EL (cell line): ENCODE data around the gene TRIP10.
A peak's percentile ranks its signal among the peaks of the same experiment; 100 is the strongest.

Experiments
- DNase-seq: peaks from one replicate; pipeline ENCODE4 v3.0.0-alpha.2; 2016

Gene TRIP10

DNA sequence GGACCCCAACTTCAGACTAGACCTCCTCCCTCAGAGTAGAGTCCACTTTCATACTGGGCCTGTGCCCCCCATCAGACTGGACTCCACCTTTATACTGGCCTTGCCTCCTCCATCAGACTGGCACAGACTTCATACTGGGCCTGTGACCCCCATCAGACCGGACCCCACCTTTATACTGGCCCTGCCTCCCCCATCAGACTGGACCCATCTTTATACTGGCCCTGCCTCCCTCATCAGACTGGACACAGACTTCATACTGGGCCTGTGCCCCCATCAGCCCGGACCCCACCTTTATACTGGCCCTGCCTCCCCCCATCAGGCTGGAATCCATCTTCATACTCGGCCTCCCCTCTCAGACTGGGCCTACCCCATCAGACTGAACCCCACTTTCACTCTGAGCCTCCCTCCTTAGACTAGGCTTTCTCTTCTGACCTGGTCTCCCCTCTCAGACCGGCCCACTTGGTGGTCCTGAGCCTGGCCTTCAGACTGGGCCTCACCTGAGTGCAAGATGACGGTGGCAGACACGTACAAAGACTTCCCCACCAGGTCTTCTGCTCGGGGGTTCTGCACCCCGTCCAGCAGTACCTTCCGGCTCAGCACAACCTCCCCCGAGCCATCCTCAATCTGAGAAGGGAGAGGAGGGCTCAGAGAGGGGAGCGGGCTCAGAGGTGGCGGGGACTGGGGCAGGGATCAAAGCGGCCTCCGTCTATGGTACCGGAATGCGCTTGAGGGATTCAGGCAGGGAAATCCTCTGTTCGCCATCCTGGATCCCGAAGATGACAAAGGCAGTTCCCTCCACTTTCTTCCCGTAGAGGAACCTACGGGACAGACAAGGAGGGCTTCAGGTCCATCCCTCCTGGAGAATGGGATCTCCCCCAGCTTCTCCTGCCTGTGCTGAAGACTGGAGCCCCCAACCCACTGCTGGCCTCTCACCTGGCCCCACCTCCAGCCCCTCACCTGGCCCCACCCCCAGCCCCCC, 26.5 kb upstream of the TRIP10 start:
- DNase-seq: no peak

- DNase-seq: no peak
These were observed 25.4 kb upstream of the TRIP10 start for GRCh38 chr19:6713773-6714692.

DNA sequence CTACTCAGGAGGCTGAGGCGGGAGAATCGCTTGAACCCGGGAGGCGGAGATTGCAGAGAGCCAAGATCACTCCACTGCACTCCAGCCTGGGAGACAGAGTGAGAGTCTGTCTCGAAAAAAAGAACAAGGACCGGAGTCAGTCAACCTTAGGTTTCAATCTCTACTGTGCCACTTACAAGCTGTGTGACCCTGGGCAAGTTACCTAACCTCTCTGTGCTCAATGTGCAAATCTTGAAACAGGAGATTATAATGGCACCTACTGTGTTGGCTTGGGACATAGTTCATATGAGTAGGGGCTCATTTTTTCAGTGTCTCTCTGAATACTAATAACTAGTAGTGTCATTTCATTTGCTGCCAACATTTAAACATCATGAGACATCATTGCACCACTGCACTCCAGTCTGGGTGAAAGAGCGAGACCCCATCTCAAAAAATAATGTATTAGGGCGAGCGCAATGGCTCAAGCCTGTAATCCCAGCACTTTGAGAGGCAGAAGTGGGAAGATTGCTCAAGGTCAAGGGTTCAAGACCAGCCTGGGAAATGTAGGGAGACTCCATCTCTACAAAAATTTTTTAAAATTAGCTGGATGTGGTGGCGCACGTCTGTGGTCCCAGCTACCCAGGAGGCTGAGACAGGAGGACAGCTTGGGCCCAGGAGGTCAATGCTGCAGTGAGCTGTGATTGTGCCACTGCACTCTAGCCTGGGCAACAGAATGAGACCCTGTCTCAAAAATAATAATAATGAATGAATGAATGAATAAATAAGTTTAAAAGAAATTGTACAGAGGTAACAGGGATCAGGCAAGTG, 24.5 kb upstream of the TRIP10 start:
- no peak for DNase-seq

GRCh38 chr19:6716610-6716970, 22.9 kb upstream of the TRIP10 start:
- DNase-seq: no peak

DNA sequence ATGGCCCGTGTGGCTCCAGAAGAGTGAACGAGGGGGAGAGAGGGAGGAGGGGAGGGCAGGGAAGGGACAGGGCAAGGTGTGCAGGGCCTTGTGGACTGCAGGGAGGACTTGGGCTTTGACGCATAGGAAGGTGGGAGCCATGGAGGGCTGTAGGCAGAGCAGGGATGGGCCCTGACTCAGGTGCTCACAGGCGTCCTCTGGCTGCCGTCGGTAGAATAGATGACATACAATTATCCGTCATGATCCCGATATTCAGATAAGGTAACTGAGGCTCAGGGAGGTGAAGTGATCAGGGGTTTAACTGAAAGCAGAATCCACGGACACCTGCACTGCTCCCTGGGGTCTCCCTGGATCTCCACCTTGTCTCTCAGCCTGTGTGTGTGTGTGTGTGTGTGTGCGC, 22.4 kb upstream of the TRIP10 start:
- DNase-seq: no peak

GRCh38 chr19:6717441-6717971, 22.0 kb upstream of the TRIP10 start:
- DNase-seq: no peak

DNA sequence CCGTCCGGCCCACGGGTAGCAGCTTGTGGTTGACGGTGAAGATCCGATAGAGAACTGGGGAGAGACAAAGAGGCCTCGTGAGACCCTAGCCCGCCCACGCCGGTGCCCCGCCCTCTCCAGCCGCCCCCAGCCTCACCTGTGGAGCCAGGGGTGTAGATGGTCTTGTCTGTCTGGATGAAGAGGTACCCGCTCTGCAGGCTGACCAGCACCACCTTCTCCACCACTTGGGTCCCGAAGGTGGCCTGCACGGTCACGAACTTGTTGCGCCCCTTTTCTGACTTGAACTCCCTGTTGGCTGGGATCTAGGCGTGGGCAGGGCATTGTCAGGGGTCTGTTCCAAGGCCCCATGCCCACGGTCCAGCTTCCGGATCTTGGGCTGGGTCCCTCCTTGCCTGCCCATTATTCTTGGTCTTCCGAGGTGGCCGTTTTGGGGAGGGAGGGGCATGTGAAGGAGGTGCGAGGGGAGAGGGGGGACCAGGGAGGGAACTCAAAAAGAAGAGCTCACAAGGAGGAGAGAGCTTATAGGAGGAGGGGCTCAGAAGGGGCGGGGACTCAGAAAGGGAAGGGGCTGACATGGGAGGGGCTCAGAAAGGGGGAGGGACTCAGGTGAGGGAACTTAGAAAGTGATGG, 21.3 kb upstream of the TRIP10 start:
- DNase-seq: no peak

DNA sequence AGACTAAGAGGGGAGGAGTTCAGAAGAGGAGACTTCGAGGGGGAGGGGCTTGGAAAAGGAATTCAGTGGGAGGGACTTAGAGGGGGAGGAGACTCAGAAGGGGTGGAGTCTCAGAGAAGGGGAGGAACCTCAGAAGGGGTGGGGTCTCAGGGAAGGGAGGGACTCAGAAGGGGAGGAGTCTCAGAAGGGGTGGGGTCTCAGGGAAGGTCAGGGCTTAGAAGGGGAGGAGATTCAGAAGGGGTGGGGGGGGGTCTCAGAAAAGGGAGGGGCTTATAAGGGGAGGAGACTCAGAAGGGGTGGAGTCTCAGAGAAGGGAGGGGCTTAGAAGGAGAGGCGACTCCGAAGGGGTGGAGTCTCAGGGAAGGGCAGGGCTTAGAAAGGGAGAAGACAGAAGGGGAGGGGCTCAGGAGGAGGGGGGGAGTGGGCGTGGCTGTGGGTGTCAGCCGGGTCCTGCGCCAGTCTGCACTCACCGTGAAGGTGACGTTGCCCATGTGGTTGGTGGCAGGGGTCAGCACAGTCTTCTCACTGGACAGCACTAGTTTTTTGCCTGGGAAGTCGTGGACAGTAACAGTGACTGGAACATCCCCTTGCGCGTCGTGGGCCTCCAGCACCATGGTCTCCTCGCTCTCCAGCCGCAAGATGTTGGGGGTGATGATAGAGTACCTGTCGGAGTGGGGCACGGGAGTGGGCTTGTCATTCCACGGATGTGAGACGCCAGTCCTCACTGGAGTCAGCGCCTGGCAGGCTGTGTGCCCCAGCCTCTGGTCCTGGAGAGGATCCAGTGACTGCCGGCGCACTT, 20.5 kb upstream of the TRIP10 start:
- DNase-seq: peak; percentile 23

DNA sequence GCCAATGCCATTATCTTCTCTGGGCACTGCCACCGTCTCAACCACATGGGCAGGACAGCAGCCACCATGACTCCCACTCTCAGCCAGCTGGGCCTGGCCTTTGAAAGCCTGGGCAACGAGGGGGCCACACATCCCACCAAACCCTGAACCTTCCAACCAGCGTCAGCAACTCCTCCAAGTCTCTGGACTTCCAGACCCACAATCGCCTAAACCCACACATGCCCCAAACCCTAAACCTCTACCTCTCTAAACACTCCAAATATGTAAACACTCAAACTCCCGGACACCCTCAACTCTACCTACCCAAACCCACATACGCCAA, 20.0 kb upstream of the TRIP10 start:
- no peak for DNase-seq

DNA sequence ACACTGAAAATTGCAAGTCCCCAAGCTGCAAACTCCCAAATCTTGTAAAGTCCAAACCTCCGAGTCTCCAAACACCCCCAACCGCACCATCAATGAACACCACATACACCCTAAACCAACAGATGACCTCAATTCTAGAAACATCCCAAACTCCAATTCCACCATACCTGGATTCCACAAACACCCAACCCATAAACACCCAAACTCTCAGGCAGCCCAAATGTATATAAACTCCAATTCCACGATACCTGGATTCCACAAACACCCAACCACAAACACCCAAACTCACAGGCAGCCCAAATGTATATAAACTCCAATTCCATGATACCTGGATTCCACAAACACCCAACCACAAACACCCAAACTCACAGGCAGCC, 19.5 kb upstream of the TRIP10 start:
- no peak for DNase-seq

DNA sequence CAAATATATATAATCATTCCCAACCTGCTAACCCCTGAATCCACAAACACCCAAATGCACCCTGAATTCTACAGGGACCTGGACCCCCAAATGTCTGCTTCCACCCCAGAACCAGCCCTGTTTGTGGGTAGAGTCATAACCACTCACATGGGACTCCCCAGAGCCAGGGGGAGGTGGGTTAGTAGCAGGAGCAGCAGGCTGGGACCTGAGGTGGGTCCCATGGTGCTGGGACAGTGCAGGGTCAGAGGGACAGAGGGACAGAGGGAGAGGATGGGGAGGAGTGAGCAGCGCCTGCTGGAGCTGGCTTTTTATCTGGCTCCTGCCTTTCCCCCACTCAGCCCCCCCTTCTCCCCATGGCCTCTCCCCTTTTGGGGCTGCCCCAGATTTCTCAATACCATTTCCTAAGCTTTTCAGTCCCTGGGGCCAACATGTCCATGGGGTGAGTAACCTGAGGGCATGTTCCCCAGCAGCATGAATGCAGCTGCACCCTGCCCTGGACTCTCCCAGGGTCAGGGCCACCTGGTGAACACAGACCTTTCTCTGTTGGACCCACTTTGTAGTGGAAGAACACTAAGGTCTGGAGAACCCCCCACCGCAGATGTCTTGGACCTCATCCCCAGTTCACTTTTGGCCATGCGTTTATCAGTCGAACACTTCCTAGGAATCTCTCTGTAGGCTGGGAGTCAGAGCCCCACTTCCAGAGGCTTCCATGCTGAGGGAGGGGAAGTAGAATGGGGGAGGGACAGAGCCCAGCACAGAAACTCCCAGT, 18.9 kb upstream of the TRIP10 start, which contains the start of gene C3:
TSS of gene C3 (minus strand) at position 282 of the 769 bp plus-strand sequence. CDS start at position 221, 61 bp downstream.
- peak; percentile 74 for DNase-seq

DNA sequence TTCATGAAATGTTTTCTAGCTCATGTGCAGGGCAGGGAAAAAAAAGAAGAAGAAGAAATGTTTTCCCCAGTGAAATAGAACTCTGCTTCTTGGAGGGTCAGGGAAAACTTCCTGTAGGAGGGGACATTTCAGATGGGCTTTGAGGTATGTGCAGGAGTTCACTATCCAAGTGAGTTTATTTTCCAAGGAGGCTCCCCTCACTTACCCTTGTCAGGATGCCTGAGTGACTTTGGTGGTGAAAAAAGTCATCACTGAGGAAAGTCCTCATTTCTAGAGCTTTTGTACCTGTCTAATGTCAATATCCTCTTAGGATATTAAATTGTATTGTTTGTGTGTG, 18.4 kb upstream of the TRIP10 start:
- DNase-seq: no peak

DNA sequence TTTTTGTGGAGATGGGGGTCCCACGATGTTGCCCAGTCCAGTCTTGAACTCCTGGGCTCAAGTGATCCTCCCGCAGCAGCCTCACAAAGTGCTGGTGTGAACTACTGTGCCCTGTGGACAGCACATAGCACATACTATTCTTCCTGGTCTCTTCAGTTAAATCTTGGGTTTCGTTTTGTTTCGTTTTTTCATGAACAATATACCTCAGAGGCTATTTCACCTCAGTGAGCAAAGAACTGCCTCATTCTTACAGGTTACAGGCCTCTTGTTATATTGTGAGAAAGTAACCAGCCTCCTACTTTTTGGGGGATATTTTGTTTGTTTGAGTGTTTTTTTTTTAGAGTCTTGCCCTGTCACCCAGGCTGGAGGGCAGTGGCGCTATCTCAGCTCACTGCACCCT, 17.7 kb upstream of the TRIP10 start:
- no peak for DNase-seq

- no peak for DNase-seq
These were observed 16.3 kb upstream of the TRIP10 start for GRCh38 chr19:6723108-6723618.

DNA sequence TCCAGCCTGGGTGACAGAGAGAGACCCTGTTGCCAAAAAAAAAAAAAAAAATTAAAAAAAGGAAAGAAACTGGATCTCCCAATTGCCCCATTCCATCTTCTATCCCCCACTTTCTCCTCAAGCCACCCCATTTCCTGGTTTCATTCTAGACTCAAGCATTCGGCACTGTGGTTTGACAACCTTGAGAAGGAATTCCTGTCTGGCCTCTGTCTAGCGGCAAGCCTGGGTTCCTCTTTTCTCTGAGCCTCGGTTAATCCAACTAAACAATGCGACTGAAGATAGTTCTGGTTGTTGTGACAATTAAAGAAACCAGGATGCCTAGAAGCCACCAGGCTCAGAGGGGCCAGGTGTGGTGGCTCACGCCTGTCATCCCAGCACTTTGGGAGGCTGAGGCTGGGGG, 15.7 kb upstream of the TRIP10 start:
- DNase-seq: no peak

DNA sequence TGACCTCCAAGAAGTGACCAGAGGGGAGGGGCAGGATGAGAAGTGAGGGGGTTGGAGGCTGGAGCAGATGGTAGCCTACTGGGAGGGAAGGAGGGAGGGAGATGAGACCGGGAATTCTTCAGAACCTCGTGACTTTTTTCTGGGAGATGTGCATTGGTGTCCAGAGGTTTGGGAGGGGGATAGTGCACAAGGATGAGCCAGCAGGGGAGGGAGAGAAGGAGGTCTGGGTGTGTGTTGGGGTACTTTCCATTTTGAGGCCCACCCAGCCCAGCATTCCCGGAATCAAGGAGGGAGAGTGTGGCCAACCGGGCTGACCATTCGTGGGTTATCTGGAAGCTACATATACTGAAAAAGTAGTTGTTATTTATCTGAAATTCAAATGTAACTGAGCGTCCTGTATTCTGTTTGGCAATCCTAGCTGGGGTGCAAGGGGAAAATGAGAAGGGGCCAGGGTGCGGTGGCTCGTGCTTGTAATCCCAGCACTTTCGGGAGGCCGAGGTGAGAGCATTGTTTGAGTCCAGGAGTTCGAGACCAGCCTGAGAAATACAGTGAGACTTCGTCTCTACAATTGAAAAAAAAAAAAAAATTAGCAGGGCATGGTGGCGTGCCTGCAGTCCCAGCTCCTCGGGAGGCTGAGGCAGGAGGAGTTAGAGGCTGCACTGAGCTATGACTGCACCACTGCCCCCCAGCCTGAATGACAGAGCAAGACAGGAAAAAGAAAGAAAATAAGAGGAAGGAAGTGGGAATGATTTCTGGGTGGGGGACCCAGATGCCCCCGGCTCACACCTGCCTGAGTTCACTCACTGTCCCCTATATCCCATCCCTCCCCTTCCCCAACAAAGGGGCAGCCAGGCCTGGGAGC, 14.6 kb upstream of the TRIP10 start:
- DNase-seq: no peak

DNA sequence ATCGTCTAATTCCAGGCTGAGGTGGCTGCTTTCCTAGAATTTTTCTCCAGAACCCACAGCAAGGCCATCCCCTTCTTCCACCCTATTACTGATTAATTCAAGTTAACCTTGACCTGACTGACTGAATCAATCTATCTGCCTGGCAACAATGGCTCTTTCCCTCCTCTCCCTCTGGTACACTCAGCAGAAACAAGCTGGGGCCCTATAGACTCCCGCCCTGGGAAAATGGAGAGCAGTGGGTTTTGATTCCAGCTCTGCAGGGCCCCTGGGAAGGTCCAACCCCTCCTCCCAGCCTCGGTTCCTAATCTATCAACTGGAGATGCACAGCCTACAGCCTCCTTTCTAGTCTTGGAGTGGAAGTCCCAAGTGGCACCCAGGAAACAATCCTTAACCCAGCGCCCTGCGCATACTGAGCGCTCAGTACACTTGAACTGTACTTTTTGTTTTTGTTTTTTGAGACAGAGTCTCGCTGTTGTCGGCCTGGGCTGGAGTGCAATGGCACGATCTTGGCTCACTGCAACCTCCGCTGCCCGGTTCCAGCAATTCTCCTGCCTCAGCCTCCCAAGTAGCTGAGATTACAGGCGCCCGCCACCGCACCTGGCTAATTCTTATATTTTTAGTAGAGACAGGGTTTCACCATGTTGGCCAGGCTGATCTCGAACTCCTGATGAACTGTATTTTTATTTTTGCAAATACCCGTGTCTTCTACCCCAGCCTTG, 13.8 kb upstream of the TRIP10 start:
- no peak for DNase-seq

DNA sequence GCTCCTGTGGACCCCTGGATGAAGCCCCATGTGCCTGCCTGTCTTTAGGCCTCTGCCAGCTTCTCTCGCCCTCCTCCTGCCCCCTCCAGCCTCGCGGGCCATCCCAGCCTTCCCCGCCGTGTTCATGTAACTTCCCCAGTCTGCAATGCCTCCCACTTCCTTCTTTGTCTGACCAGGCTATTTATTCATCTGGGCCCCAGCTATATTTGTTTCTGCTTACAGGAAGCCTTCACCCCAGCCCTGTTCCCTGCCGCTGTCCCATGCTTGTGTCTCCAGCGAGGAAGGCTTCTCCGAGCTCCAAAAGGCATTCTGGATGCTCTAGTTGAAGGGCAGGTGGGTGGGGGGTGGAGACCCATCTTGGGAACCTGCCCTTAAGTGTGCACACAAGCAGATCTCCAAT, 11.1 kb upstream of the TRIP10 start:
- DNase-seq: no peak
